Measurements from ENCODE around the gene CD109. TPM values are rescaled to one million over a fixed set of nuclear protein-coding genes. Genes with fewer than 3 reads are reported as not detected.

Gene CD109
- total and polyA plus RNA-seq, 2 of the 8 experiments (the other 6 are each of a cell fraction or from before 2014, with no cell fraction given): 1.4 to 5.3 TPM

DNA sequence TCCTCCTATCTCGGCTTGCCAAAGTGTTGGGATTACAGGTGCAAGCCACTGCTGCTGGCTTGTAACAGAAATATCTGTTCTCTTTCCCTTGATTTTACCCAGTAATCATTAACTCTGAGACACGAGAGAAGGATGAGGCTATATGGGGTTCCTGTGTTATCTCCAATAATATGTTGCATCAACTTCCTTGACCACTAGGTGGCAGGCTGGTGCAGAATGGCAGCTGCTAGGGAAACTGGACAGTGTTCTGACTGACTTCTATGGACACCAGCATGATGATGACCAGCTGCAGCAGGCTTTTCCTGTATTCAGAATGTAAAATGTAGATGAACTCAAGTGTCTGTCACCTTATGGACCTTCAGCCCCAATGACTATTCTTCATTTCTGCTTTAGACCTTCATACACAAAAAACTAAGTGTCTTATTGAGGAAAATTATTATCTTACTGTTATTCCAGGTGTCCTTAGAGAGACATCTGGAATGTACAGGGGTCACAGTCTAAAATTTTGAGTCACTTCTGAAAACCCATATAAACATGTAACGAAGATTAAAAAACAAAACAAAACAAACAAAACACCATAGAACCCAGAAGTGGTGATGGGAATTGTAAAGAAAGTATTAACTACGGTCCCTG lies 20.4 kb upstream of the CD109 start:
- H3K4ac ChIP-seq (replicated peaks; ENCODE audit: insufficient read length, low read depth, low read length): no peak overlapping the region
- WGBS, 2 experiments (ENCODE audit: extremely low coverage in 1 of 2, insufficient coverage in 1 of 2, insufficient read length in 1 of 2, insufficient replicate concordance in 2 of 2, low coverage in 1 of 2, low lambda C conversion rate in 2 of 2, missing lambda C conversion rate in 1 of 2): 56% methylated on average over 4 of the region's 4 CpGs; no CpG with 5 or more reads in 1 of the 2 experiments
- FAIRE-seq (peak; percentile 86), DNase-seq (ENCODE audit: low read depth in 1 of 2, low spot score in 2 of 2) (peak in 1 of 2 experiments; percentile 87)
- no peak overlapping the region for H3K14ac ChIP-seq (ENCODE audit: insufficient read length)
- H3K4me3 ChIP-seq (ENCODE audit: extremely low read depth in 1 of 4, insufficient read depth in 2 of 4, low read depth in 3 of 4, low read length in 4 of 4): no peak overlapping the region
- no peak overlapping the region for H2AK5ac ChIP-seq (ENCODE audit: low read depth, low read length)
- no peaks in the 10 kb centered on the region for H3K79me2 ChIP-seq (ENCODE audit: control insufficient read depth in 1 of 2, insufficient read depth in 2 of 2, low read length in 2 of 2)
- H3K18ac ChIP-seq (ENCODE audit: extremely low read depth, low read length): no peak overlapping the region
- no peaks in the 10 kb centered on the region for H4K20me1 ChIP-seq (replicated peaks in 1 of 2; ENCODE audit: control insufficient read depth in 1 of 2, insufficient read depth in 2 of 2, low read length in 2 of 2)
- no peaks in the 10 kb centered on the region for H3K79me1 ChIP-seq (ENCODE audit: low read depth, low read length)
- H3K27ac ChIP-seq (ENCODE audit: low read depth, low read length): no peak overlapping the region
- H3K56ac ChIP-seq (replicated peaks; ENCODE audit: insufficient read length, low read depth, low read length): no peak overlapping the region
- no peak overlapping the region for H2BK120ac ChIP-seq (replicated peaks; ENCODE audit: low read depth, low read length)
- POLR2A ChIA-PET (ENCODE audit: partially characterized antibody): interaction anchor here (1.2 to 2.7 kb wide), 2 partner anchors 155 to 160 kb away, joined by 4 to 8 read pairs; partner anchors contain the start of gene EEF1A1
- H2BK5ac ChIP-seq (ENCODE audit: low read depth, low read length): no peak overlapping the region
- no peak overlapping the region for H2BK20ac ChIP-seq (ENCODE audit: low read length)
- no peaks in the 10 kb centered on the region for H3K23me2 ChIP-seq (ENCODE audit: low read depth, low read length)
- no peaks in the 10 kb centered on the region for H3K9me3 ChIP-seq (ENCODE audit: insufficient read depth in 2 of 2, low read depth in 1 of 2, low read length in 1 of 2)
- no peak overlapping the region for H3K23ac ChIP-seq (ENCODE audit: insufficient read length)
- H4K5ac ChIP-seq (ENCODE audit: insufficient read length, low read depth, low read length): no peak overlapping the region
- no peak overlapping the region for H3K4me2 ChIP-seq (ENCODE audit: insufficient read depth in 1 of 2, low read depth in 2 of 2, low read length in 2 of 2)
- H4K91ac ChIP-seq (replicated peaks; ENCODE audit: insufficient read length, low read length): no peak overlapping the region
- H2BK12ac ChIP-seq (ENCODE audit: low read depth, low read length): no peak overlapping the region
- H3K36me3 ChIP-seq (ENCODE audit: control insufficient read depth in 2 of 4, insufficient read depth in 4 of 4, low read length in 3 of 4): no peaks in the 10 kb centered on the region
- no peak overlapping the region for H3K9ac ChIP-seq (replicated peaks in 1 of 4; ENCODE audit: extremely low read depth in 1 of 4, low read depth in 3 of 4, low read length in 3 of 4)
- peak overlapping the region; percentile 72; the same call in 1 of the 2 replicates for H2AFZ ChIP-seq (ENCODE audit: low read length)
- no peaks in the 10 kb centered on the region for H3K27me3 ChIP-seq (replicated peaks in 1 of 4; ENCODE audit: control insufficient read depth in 3 of 4, extremely low read depth in 1 of 4, insufficient read depth in 3 of 4, low read length in 3 of 4)
- no peak overlapping the region for H2BK15ac ChIP-seq (ENCODE audit: low read length)
- TF ChIP-seq, protein P1, sequence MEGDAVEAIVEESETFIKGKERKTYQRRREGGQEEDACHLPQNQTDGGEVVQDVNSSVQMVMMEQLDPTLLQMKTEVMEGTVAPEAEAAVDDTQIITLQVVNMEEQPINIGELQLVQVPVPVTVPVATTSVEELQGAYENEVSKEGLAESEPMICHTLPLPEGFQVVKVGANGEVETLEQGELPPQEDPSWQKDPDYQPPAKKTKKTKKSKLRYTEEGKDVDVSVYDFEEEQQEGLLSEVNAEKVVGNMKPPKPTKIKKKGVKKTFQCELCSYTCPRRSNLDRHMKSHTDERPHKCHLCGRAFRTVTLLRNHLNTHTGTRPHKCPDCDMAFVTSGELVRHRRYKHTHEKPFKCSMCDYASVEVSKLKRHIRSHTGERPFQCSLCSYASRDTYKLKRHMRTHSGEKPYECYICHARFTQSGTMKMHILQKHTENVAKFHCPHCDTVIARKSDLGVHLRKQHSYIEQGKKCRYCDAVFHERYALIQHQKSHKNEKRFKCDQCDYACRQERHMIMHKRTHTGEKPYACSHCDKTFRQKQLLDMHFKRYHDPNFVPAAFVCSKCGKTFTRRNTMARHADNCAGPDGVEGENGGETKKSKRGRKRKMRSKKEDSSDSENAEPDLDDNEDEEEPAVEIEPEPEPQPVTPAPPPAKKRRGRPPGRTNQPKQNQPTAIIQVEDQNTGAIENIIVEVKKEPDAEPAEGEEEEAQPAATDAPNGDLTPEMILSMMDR (IDR thresholded peaks at IDR 0.05; ENCODE audit: control extremely low read depth in 1 of 3, insufficient read depth in 1 of 3, low read depth in 1 of 3, low read length in 3 of 3): peak; percentile 75 to 96 (median 87)
- no peak for TF ChIP-seq ZNF274 (IDR thresholded peaks at IDR 0.05; ENCODE audit: borderline replicate concordance, extremely low read depth, low read length)
- TF ChIP-seq RAD21 (IDR thresholded peaks at IDR 0.05 in 1 of 2, conservative IDR thresholded peaks at IDR 0.05 in 1 of 2; ENCODE audit: low read depth in 2 of 2, low read length in 2 of 2): peak; percentile 83 to 89
- TF ChIP-seq, protein P2, sequence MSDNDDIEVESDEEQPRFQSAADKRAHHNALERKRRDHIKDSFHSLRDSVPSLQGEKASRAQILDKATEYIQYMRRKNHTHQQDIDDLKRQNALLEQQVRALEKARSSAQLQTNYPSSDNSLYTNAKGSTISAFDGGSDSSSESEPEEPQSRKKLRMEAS (IDR thresholded peaks at IDR 0.05): no peak
- TF ChIP-seq YY1 (IDR thresholded peaks at IDR 0.05; ENCODE audit: low read depth, low read length): 0 out of 2 replicates have a peak, but pooled peaks have one; percentile 43
- no peaks in the 10 kb centered on the region for H3K4me1 ChIP-seq (replicated peaks in 1 of 4; ENCODE audit: control insufficient read depth in 3 of 4, insufficient read depth in 4 of 4, low read length in 3 of 4)
- CTCF ChIA-PET (ENCODE audit: partially characterized antibody): interaction anchor here (0.5 to 7.8 kb wide), 24 partner anchors 9 to 1534 kb away, joined by 3 to 89 read pairs (median 4); partner anchors contain the start of gene CD109
- no peak overlapping the region for H4K8ac ChIP-seq (ENCODE audit: extremely low read depth, insufficient read depth, low read length)

Measured in H1 (cell line).